Measurements from ENCODE around the gene RIC8B. TPM values are rescaled to one million over a fixed set of nuclear protein-coding genes. Genes with fewer than 3 reads are reported as not detected.
A peak's percentile ranks its signal among the peaks of the same experiment; 100 is the strongest.

The RIC8B gene
- total RNA-seq, 1 experiment from 2014 or later, result 29.0 TPM

GRCh38 chr12:106759526-106760183, 14.8 kb upstream of the RIC8B start:
- Histone ChIP-seq H3K9ac (ENCODE audit: extremely low read depth, insufficient read length, low read length) (no peak overlapping the region), H2AK5ac (ENCODE audit: insufficient read length, low read length) (no peak overlapping the region), H3K79me1 (ENCODE audit: insufficient read depth, low read depth, low read length, poor library complexity, severe bottlenecking) (no peaks in the 10 kb centered on the region), H2BK15ac (ENCODE audit: low read depth, low read length) (no peak overlapping the region), H3K4me2 (ENCODE audit: insufficient read depth, insufficient read length, low read length) (peak overlapping the region; percentile 18), H4K5ac (ENCODE audit: insufficient read length, low read depth, low read length) (no peak overlapping the region), H2BK20ac (ENCODE audit: low read depth, low read length, poor library complexity, severe bottlenecking) (no peak overlapping the region), H3K56ac (ENCODE audit: insufficient read length, low read depth, low read length) (no peak overlapping the region), H2BK5ac (ENCODE audit: insufficient read length, low read length) (no peak overlapping the region), H4K20me1 (ENCODE audit: control insufficient read depth, insufficient read depth, insufficient read length) (no peaks in the 10 kb centered on the region), H3K23ac (ENCODE audit: insufficient read length, low read depth, low read length) (no peak overlapping the region), H4K91ac (ENCODE audit: insufficient read length, low read depth, low read length) (no peak overlapping the region), H3K14ac (ENCODE audit: insufficient read depth, low read length) (peak overlapping the region; percentile 9; the same call in 1 of the 2 replicates), H3K9me3 (ENCODE audit: control insufficient read depth, low read depth, low read length) (no peaks in the 10 kb centered on the region), H2BK12ac (ENCODE audit: insufficient read length, low read depth, low read length) (no peak overlapping the region), H3K4ac (ENCODE audit: low read depth, low read length) (no peak overlapping the region), H2AFZ (ENCODE audit: low read length) (peak overlapping the region; percentile 3), H3T11ph (ENCODE audit: low read length) (no peak overlapping the region), H3K4me1 (ENCODE audit: insufficient read depth, low read length) (peaks cover 8% of the 10 kb centered on the region; the same call in 1 of the 2 replicates), H3K23me2 (ENCODE audit: insufficient read length, low read depth, low read length, poor library complexity, severe bottlenecking) (no peaks in the 10 kb centered on the region), H3K27ac (ENCODE audit: insufficient read length, low read depth, low read length) (peak overlapping the region; percentile 19), H3K27me3 (ENCODE audit: insufficient read depth, low read length) (no peaks in the 10 kb centered on the region), H3K79me2 (ENCODE audit: insufficient read depth, low read length) (no peaks in the 10 kb centered on the region), H2BK120ac (ENCODE audit: low read depth, low read length, poor library complexity, severe bottlenecking) (no peak overlapping the region), H3K18ac (ENCODE audit: insufficient read length, low read depth, low read length) (peak overlapping the region; percentile 4), H4K8ac (replicated peaks; ENCODE audit: insufficient read length, low read depth, low read length) (no peak overlapping the region)
- H3K4me1 Mint-ChIP-seq, result peaks cover 41 to 51% of the 10 kb centered on the region in 2 experiments
- H3K4me3 Mint-ChIP-seq, result peak overlapping the region; percentile 16 to 65
- TF ChIP-seq, protein P1, sequence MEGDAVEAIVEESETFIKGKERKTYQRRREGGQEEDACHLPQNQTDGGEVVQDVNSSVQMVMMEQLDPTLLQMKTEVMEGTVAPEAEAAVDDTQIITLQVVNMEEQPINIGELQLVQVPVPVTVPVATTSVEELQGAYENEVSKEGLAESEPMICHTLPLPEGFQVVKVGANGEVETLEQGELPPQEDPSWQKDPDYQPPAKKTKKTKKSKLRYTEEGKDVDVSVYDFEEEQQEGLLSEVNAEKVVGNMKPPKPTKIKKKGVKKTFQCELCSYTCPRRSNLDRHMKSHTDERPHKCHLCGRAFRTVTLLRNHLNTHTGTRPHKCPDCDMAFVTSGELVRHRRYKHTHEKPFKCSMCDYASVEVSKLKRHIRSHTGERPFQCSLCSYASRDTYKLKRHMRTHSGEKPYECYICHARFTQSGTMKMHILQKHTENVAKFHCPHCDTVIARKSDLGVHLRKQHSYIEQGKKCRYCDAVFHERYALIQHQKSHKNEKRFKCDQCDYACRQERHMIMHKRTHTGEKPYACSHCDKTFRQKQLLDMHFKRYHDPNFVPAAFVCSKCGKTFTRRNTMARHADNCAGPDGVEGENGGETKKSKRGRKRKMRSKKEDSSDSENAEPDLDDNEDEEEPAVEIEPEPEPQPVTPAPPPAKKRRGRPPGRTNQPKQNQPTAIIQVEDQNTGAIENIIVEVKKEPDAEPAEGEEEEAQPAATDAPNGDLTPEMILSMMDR (conservative IDR thresholded peaks at IDR 0.05), result no peak
- peak overlapping the region; percentile 79 to 97 (median 96) for H3K27ac Mint-ChIP-seq
- no peaks in the 10 kb centered on the region; a peak in 1 of 5 replicates for H3K9me3 Mint-ChIP-seq
- no CpG with 5 or more reads among the region's 7 CpGs for WGBS (ENCODE audit: extremely low coverage, insufficient read length, low lambda C conversion rate)
- no peak for DNase-seq
- no peaks in the 10 kb centered on the region; a peak in 1 of 7 replicates for H3K36me3 Mint-ChIP-seq (ENCODE audit: insufficient read depth in 1 of 3, low read depth in 3 of 3)
- H3K27me3 Mint-ChIP-seq (ENCODE audit: low read depth), result no peaks in the 10 kb centered on the region

All from H9 (cell line).